Measurements from ENCODE around the gene ZNF106. TPM values are rescaled to one million over a fixed set of nuclear protein-coding genes. Genes with fewer than 3 reads are reported as not detected.

Gene ZNF106
- total and polyA plus RNA-seq, 7 donors: 10.9 to 107 (median 69.4) TPM

- H3K27me3 ChIP-seq: no peaks in the 10 kb centered on the region
- H3K4me3 ChIP-seq: no peak overlapping the region
- H3K36me3 ChIP-seq: peaks cover 0 to 72% (median 38%) of the 10 kb centered on the region in 4 donors
- H3K4me1 ChIP-seq: peaks cover 0 to 8% (median 2%) of the 10 kb centered on the region in 4 donors
- DNase-seq: no peak
- no peaks in the 10 kb centered on the region for H3K9me3 ChIP-seq
- no peak overlapping the region for H3K27ac ChIP-seq
- WGBS, 2 donors: 95 to 97% methylated on average over 13 of the region's 13 CpGs
- TF ChIP-seq EP300 (IDR thresholded peaks at IDR 0.05) (no peak), POLR2A (IDR thresholded peaks at IDR 0.05) (no peak), CTCF (IDR thresholded peaks at IDR 0.05) (no peak), POLR2AphosphoS5 (IDR thresholded peaks at IDR 0.05) (no peak)
- intact Hi-C loops (cut with DNase I): no loop called here
Observed at GRCh38 chr15:42449770-42450424, 41.0 kb downstream of the ZNF106 start.

- H3K36me3 ChIP-seq: peaks cover 0 to 83% (median 45%) of the 10 kb centered on the region in 4 donors
- 97 to 98% methylated on average over 6 of the region's 6 CpGs for WGBS, 2 donors
Observed at GRCh38 chr15:42448281-42448680, 42.7 kb downstream of the ZNF106 start.

DNA sequence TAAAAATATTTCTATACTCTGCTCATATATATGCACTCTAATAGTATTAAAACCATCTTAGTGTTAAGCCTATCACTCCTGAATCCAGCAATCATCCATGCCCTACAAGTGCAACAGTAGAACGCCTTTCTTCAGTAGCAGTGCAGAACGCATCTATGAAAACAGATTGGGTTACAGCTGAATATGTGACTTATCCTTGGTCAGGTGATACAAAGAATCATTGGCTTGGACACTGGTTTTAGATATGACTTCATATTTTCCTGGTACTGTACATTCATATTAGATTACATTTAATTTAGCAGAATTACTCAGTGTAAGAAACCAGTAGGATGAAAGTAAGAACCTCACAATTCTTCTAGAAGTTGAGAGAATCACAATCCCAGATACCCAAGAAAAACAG, 43.3 kb downstream of the ZNF106 start:
- H3K4me1 ChIP-seq: peaks cover 0 to 4% (median 0%) of the 10 kb centered on the region in 4 donors
- no peaks in the 10 kb centered on the region for H3K9me3 ChIP-seq
- peaks cover 0 to 90% (median 48%) of the 10 kb centered on the region in 4 donors for H3K36me3 ChIP-seq
- no peak overlapping the region for H3K4me3 ChIP-seq
- no peaks in the 10 kb centered on the region for H3K27me3 ChIP-seq
- intact Hi-C loops (cut with DNase I): no loop called here
- no peak for DNase-seq
- WGBS, 2 donors: 95 to 98% methylated on average over 2 of the region's 2 CpGs
- TF ChIP-seq POLR2AphosphoS5 (IDR thresholded peaks at IDR 0.05) (no peak), POLR2A (IDR thresholded peaks at IDR 0.05) (no peak), CTCF (IDR thresholded peaks at IDR 0.05) (no peak), EP300 (IDR thresholded peaks at IDR 0.05) (no peak)
- no peak overlapping the region for H3K27ac ChIP-seq

More at GRCh38 chr15:42448281-42448680, 42.7 kb downstream of the ZNF106 start:
- Histone ChIP-seq H3K27ac (no peak overlapping the region), H3K9me3 (no peaks in the 10 kb centered on the region), H3K4me1 (peaks cover 0 to 4% (median 0%) of the 10 kb centered on the region in 4 donors), H3K27me3 (no peaks in the 10 kb centered on the region), H3K4me3 (no peak overlapping the region)
- intact Hi-C loops (cut with DNase I): no loop called here
- TF ChIP-seq POLR2A (IDR thresholded peaks at IDR 0.05) (no peak), EP300 (IDR thresholded peaks at IDR 0.05) (no peak), POLR2AphosphoS5 (IDR thresholded peaks at IDR 0.05) (no peak), CTCF (IDR thresholded peaks at IDR 0.05) (no peak)
- no peak for DNase-seq

GRCh38 chr15:42445551-42445950, 45.4 kb downstream of the ZNF106 start:
- intact Hi-C loops (cut with DNase I): no loop called here

GRCh38 chr15:42444415-42445063, 46.4 kb downstream of the ZNF106 start:
- intact Hi-C loops (cut with DNase I): no loop called here
- no peak for TF ChIP-seq POLR2A (IDR thresholded peaks at IDR 0.05)
- no peak for TF ChIP-seq CTCF (IDR thresholded peaks at IDR 0.05)
- TF ChIP-seq POLR2AphosphoS5 (IDR thresholded peaks at IDR 0.05): no peak
- TF ChIP-seq EP300 (IDR thresholded peaks at IDR 0.05): no peak
- WGBS, 2 donors: 81 to 89% methylated on average over 5 of the region's 5 CpGs

More at GRCh38 chr15:42445551-42445950, 45.4 kb downstream of the ZNF106 start:
- Histone ChIP-seq H3K27ac (no peak overlapping the region), H3K4me1 (peaks cover 0 to 4% (median 0%) of the 10 kb centered on the region in 4 donors), H3K4me3 (no peak overlapping the region), H3K36me3 (peaks cover 0 to 93% (median 52%) of the 10 kb centered on the region in 4 donors), H3K27me3 (no peaks in the 10 kb centered on the region), H3K9me3 (no peaks in the 10 kb centered on the region)
- DNase-seq: no peak
- TF ChIP-seq POLR2A (IDR thresholded peaks at IDR 0.05) (no peak), POLR2AphosphoS5 (IDR thresholded peaks at IDR 0.05) (no peak)

More at GRCh38 chr15:42444415-42445063, 46.4 kb downstream of the ZNF106 start:
- no peaks in the 10 kb centered on the region for H3K9me3 ChIP-seq
- H3K27ac ChIP-seq: no peak overlapping the region
- DNase-seq: no peak
- no peaks in the 10 kb centered on the region for H3K27me3 ChIP-seq
- peaks cover 0 to 93% (median 48%) of the 10 kb centered on the region in 4 donors for H3K36me3 ChIP-seq
- H3K4me1 ChIP-seq: peaks cover 0 to 3% (median 0%) of the 10 kb centered on the region in 4 donors
- H3K4me3 ChIP-seq: no peak overlapping the region

Measured in sigmoid colon (tissue), 7 donors.